Measurements from ENCODE around the gene FAM200C.
A peak's percentile ranks its signal among the peaks of the same experiment; 100 is the strongest.

Gene FAM200C

GRCh38 chr5:160435532-160435931 is 35.7 kb upstream of the FAM200C start:
- TF ChIP-seq, protein P1, sequence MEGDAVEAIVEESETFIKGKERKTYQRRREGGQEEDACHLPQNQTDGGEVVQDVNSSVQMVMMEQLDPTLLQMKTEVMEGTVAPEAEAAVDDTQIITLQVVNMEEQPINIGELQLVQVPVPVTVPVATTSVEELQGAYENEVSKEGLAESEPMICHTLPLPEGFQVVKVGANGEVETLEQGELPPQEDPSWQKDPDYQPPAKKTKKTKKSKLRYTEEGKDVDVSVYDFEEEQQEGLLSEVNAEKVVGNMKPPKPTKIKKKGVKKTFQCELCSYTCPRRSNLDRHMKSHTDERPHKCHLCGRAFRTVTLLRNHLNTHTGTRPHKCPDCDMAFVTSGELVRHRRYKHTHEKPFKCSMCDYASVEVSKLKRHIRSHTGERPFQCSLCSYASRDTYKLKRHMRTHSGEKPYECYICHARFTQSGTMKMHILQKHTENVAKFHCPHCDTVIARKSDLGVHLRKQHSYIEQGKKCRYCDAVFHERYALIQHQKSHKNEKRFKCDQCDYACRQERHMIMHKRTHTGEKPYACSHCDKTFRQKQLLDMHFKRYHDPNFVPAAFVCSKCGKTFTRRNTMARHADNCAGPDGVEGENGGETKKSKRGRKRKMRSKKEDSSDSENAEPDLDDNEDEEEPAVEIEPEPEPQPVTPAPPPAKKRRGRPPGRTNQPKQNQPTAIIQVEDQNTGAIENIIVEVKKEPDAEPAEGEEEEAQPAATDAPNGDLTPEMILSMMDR (IDR thresholded peaks at IDR 0.05; ENCODE audit: control insufficient read depth, extremely low read depth, insufficient read depth) = no peak
- no peak overlapping the region for H3K4me3 ChIP-seq (ENCODE audit: low read depth, low read length)
- DNase-seq (ENCODE audit: low read depth) = no peak

- TF ChIP-seq, protein P1 (IDR thresholded peaks at IDR 0.05; ENCODE audit: control insufficient read depth, extremely low read depth, insufficient read depth) = no peak
- no peak for DNase-seq (ENCODE audit: low read depth)
- H3K4me3 ChIP-seq (ENCODE audit: low read depth, low read length) = no peak overlapping the region
These were observed 34.2 kb upstream of the FAM200C start for GRCh38 chr5:160434022-160434531.

- DNase-seq (ENCODE audit: low read depth) = no peak
- TF ChIP-seq, protein P1 (IDR thresholded peaks at IDR 0.05; ENCODE audit: control insufficient read depth, extremely low read depth, insufficient read depth) = no peak
- no peak overlapping the region for H3K4me3 ChIP-seq (ENCODE audit: low read depth, low read length)
These were observed 32.9 kb upstream of the FAM200C start for GRCh38 chr5:160432787-160433186.

DNA sequence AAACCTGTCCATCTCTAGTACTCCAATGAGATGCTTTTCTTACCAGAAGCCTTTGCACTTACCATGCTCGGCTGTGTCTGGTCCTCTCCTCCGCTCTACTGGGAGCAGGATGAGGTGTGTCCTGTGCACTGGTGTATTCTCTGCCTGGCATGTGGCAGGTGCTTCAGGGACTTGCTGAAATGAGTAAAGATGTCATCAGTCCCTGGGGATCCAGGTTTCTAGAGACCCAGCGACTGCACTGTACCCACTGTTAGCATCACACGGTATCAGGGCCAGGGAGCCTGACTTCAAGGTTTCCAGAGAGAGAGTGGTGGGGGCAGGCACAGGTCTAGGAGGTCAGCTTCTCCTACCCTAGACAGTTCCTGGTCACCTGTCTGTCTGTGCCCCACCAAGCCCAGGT is 32.3 kb upstream of the FAM200C start:
- no peak overlapping the region for H3K4me3 ChIP-seq (ENCODE audit: low read depth, low read length)
- DNase-seq (ENCODE audit: low read depth) = no peak
- TF ChIP-seq, protein P1 (IDR thresholded peaks at IDR 0.05; ENCODE audit: control insufficient read depth, extremely low read depth, insufficient read depth) = no peak

GRCh38 chr5:160427607-160428006 is 27.8 kb upstream of the FAM200C start:
- H3K4me3 ChIP-seq (ENCODE audit: low read depth, low read length) = no peak overlapping the region
- DNase-seq (ENCODE audit: low read depth) = no peak
- TF ChIP-seq, protein P1 (IDR thresholded peaks at IDR 0.05; ENCODE audit: control insufficient read depth, extremely low read depth, insufficient read depth) = no peak

DNA sequence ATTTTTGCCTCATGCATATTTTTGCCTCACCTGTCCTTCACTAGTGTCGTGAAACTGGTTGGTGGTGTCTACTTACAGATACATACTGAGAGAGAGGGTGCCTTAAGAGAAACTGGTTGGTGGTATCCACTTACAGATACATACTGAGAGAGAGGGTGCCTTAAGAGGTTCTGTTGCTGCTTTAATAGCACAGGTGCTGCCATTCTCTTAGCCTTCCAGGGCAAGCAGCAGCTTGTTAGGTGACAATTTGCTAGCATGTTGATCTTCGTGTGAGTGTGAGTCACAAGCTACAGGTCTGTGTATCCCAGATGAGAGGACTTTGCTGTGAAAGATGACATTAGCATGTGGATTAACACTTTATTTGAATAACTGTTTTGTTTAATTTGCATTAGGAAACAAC is 23.2 kb upstream of the FAM200C start:
- TF ChIP-seq, protein P1 (IDR thresholded peaks at IDR 0.05; ENCODE audit: control insufficient read depth, extremely low read depth, insufficient read depth) = no peak
- H3K4me3 ChIP-seq (ENCODE audit: low read depth, low read length) = peak overlapping the region; percentile 82
- DNase-seq (ENCODE audit: low read depth) = no peak

DNA sequence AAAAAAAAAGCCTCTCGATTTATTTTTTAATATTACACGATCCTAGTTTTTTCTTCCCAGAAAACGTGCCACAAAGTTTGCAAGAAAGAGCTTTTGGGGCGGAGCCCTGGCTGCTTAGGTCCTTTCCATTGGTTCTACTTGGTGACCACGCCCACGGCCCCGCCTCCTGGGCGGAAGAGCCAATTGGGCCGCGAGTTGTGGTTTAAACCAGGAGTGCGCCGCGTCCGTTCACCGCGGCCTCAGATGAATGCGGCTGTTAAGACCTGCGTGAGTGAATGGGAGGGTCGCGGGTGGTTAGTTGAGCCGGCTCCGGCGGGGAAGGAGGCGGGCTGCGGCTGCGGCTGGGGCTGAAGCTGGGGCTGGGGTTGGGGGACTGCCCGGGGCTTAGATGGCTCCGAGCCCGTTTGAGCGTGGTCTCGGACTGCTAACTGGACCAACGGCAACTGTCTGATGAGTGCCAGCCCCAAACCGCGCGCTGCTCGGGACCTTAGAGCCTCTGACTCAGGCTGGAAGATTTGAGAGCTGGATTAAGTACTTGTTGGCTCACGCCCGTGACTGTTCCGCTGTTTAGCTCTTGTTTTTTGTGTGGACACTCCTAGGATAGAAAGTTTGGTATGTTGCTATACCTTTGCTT is 21.9 kb upstream of the FAM200C start, which contains the start of gene PTTG1:
Gene PTTG1 (plus strand): TSS at position 231 of the 634 bp plus-strand sequence. CDS start 458 bp downstream, outside the sequence.
- DNase-seq (ENCODE audit: low read depth) = peak; percentile 87
- H3K4me3 ChIP-seq (ENCODE audit: low read depth, low read length) = peak within 1 kb of the TSS; percentile 82
- TF ChIP-seq, protein P1 (IDR thresholded peaks at IDR 0.05; ENCODE audit: control insufficient read depth, extremely low read depth, insufficient read depth) = no peak
